SIG-M5 (cell line): ENCODE measurements around the gene SERTAD3.
"Not testable (repeated sequence)": the region's sequence is repeated elsewhere in the genome, so short reads cannot be mapped to it uniquely, and the experiment has no call there.

ENCODE experiments used
- DNase-seq: peaks from one replicate; lab custom pipeline; 2025; lab: John Stamatoyannopoulos, UW

The SERTAD3 gene

GRCh38 chr19:40411125-40411842 lies 32.9 kb downstream of the SERTAD3 start:
- no peak for DNase-seq

GRCh38 chr19:40410030-40410389 lies 34.1 kb downstream of the SERTAD3 start:
- no peak for DNase-seq

- DNase-seq = not testable (repeated sequence)
These were observed 35.6 kb downstream of the SERTAD3 start for GRCh38 chr19:40408598-40408925.

GRCh38 chr19:40407714-40408597 lies 36.2 kb downstream of the SERTAD3 start:
- no peak for DNase-seq

GRCh38 chr19:40403262-40403984 lies 40.7 kb downstream of the SERTAD3 start:
- DNase-seq = no peak

- no peak for DNase-seq
These were observed 43.6 kb downstream of the SERTAD3 start for GRCh38 chr19:40400559-40400958.

- DNase-seq = no peak
These were observed 45.6 kb downstream of the SERTAD3 start for GRCh38 chr19:40398417-40399131.

- DNase-seq = no peak
These were observed 46.6 kb downstream of the SERTAD3 start for GRCh38 chr19:40397568-40397906.

- DNase-seq = no peak
These were observed 47.1 kb downstream of the SERTAD3 start for GRCh38 chr19:40396886-40397567.

GRCh38 chr19:40395956-40396355 lies 48.2 kb downstream of the SERTAD3 start:
- DNase-seq = no peak

GRCh38 chr19:40394816-40395210 lies 49.3 kb downstream of the SERTAD3 start:
- no peak for DNase-seq

- no peak for DNase-seq
These were observed 50.0 kb downstream of the SERTAD3 start for GRCh38 chr19:40393894-40394815.

- DNase-seq = no peak
These were observed 51.1 kb downstream of the SERTAD3 start for GRCh38 chr19:40392894-40393517.

GRCh38 chr19:40392123-40392522 lies 52.0 kb downstream of the SERTAD3 start:
- no peak for DNase-seq
